Nephron (organoid): ENCODE results near the gene FAM20C.

Experiments
- H3K27ac Mint-ChIP-seq, 3 experiments: 2 replicates each; pipeline ENCODE4 v1.8.0; 2020; ENCODE audit warnings: mixed read lengths in 3 of 3, mild to moderate bottlenecking in 2 of 3, moderate library complexity in 1 of 3
- H3K27me3 Mint-ChIP-seq: 2 replicates; pipeline ENCODE4 v1.8.0; 2021; ENCODE audit warnings: low read depth, mild to moderate bottlenecking, moderate library complexity, mixed read lengths
- H3K36me3 Mint-ChIP-seq: 2 replicates; pipeline ENCODE4 v1.8.0; 2020; ENCODE audit warnings: low read depth, mixed read lengths
- H3K4me1 Mint-ChIP-seq: 2 replicates; pipeline ENCODE4 v1.8.0; 2020; ENCODE audit warnings: mixed read lengths
- H3K4me3 Mint-ChIP-seq, 3 experiments: 2 replicates each; pipeline ENCODE4 v1.8.0; 2020; ENCODE audit warnings: mild to moderate bottlenecking in 3 of 3, mixed read lengths in 3 of 3, moderate library complexity in 2 of 3
- H3K9me3 Mint-ChIP-seq: 2 replicates; pipeline ENCODE4 v1.8.0; 2020; ENCODE audit warnings: mixed read lengths
- CTCF ChIP-seq, 3 experiments: fragments of 200-600 bp; sonication (generic); IDR thresholded peaks; one replicate each; pipeline ENCODE4 v1.5.0; 2021; ENCODE audit warnings: antibody characterized with exemption in 3 of 3; ENCODE audit not compliant: unreplicated experiment in 3 of 3

FAM20C gene

GRCh38 chr7:214410-215212 is 22.2 kb downstream of the FAM20C start:
- peaks cover 27% of the 10 kb centered on the region for H3K36me3 Mint-ChIP-seq
- H3K4me3 Mint-ChIP-seq: peak overlapping the region in 1 of 3 experiments; percentile 17

GRCh38 chr7:216360-217300 is 24.3 kb downstream of the FAM20C start:
- Mint-ChIP-seq H3K36me3 (peaks cover 26% of the 10 kb centered on the region), H3K9me3 (no peaks in the 10 kb centered on the region), H3K4me3 (peak overlapping the region; percentile 8 to 61 (median 39)), H3K27ac (peak overlapping the region; percentile 84 to 92 (median 88)), H3K4me1 (peaks cover 35% of the 10 kb centered on the region), H3K27me3 (peaks cover 5% of the 10 kb centered on the region)
- TF ChIP-seq CTCF (IDR thresholded peaks at IDR 0.05; ENCODE audit: unreplicated experiment in 3 of 3): no peak

More at GRCh38 chr7:214410-215212, 22.2 kb downstream of the FAM20C start:
- Mint-ChIP-seq H3K27ac (peak overlapping the region; percentile 54 to 69 (median 63)), H3K27me3 (peaks cover 5% of the 10 kb centered on the region), H3K9me3 (no peaks in the 10 kb centered on the region), H3K4me1 (peaks cover 32% of the 10 kb centered on the region)
- no peak for TF ChIP-seq CTCF (IDR thresholded peaks at IDR 0.05; ENCODE audit: unreplicated experiment in 3 of 3)

GRCh38 chr7:217781-218180 is 25.4 kb downstream of the FAM20C start:
- no peak for TF ChIP-seq CTCF (IDR thresholded peaks at IDR 0.05; ENCODE audit: unreplicated experiment in 3 of 3)
- Mint-ChIP-seq H3K27ac (peak overlapping the region in 1 of 3 experiments; percentile 69), H3K4me3 (no peak overlapping the region), H3K4me1 (peaks cover 36% of the 10 kb centered on the region), H3K27me3 (peaks cover 5% of the 10 kb centered on the region), H3K36me3 (peaks cover 23% of the 10 kb centered on the region), H3K9me3 (no peaks in the 10 kb centered on the region)

GRCh38 chr7:218316-218715 is 25.9 kb downstream of the FAM20C start:
- peaks cover 5% of the 10 kb centered on the region for H3K27me3 Mint-ChIP-seq
- H3K9me3 Mint-ChIP-seq: no peaks in the 10 kb centered on the region
- TF ChIP-seq CTCF (IDR thresholded peaks at IDR 0.05; ENCODE audit: unreplicated experiment in 3 of 3): no peak
- H3K4me1 Mint-ChIP-seq: peaks cover 36% of the 10 kb centered on the region
- no peak overlapping the region for H3K27ac Mint-ChIP-seq
- H3K36me3 Mint-ChIP-seq: peaks cover 22% of the 10 kb centered on the region
- no peak overlapping the region for H3K4me3 Mint-ChIP-seq

GRCh38 chr7:218896-219580 is 26.7 kb downstream of the FAM20C start:
- H3K27ac Mint-ChIP-seq: no peak overlapping the region
- no peaks in the 10 kb centered on the region for H3K9me3 Mint-ChIP-seq
- peaks cover 34% of the 10 kb centered on the region for H3K4me1 Mint-ChIP-seq
- H3K36me3 Mint-ChIP-seq: peaks cover 16% of the 10 kb centered on the region
- TF ChIP-seq CTCF (IDR thresholded peaks at IDR 0.05; ENCODE audit: unreplicated experiment in 3 of 3): no peak
- H3K27me3 Mint-ChIP-seq: peaks cover 5% of the 10 kb centered on the region
- H3K4me3 Mint-ChIP-seq: no peak overlapping the region
